CD4-positive, alpha-beta T cell treated with Interferon alpha-2 for 1 hour (primary cell): ENCODE measurements around the gene TUBA3E.
"Not testable (repeated sequence)": the region's sequence is repeated elsewhere in the genome, so short reads cannot be mapped to it uniquely, and the experiment has no call there.

Source experiments
- DNase-seq, 2 donors: peaks; one replicate each; pipeline ENCODE4 v3.0.0-alpha.2; 2020 to 2022

Gene TUBA3E

GRCh38 chr2:130160838-130161705, 37.2 kb downstream of the TUBA3E start:
- not testable (repeated sequence) for DNase-seq

DNA sequence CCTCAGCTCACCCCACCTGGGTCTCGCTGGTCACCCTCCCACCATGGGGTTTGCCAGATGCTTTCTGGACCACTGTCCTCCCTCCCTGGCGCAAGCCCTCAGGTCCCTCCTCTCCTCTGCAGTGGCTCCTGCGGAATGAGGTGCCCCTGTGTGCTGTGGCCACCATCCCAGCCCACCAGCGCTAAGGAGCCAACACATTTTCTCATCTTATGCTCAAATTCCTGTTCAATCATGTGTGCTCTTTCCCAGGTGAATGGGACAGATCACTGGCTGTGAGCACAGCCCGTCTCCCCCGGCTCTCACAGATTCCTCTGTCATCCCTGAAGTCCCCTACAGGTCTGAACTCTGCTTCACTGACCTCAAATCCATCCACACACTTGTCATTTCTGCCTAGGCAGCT, 38.1 kb downstream of the TUBA3E start:
- DNase-seq = no peak

DNA sequence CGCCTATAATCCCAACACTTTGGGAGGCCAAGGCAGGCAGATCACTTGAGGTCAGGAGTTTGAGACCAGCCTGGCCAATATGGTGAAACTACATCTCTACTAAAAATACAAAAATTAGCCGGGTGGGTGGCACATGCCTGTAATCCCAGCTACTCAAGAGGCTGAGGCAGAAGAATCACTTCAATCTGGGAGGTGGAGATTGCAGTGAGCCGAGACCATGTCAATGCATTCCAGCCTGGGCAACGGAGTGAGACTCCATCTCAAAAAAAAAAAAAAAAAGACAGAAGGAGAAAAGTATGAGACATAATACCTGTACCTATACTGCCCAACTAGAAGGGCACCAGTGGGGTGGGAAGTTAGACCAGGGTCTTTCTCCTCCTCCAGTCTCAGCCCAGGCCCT, 38.9 kb downstream of the TUBA3E start:
- DNase-seq = not testable (repeated sequence)

- no peak for DNase-seq
Measured at GRCh38 chr2:130158631-130159030, 39.6 kb downstream of the TUBA3E start.

GRCh38 chr2:130157825-130158514, 40.3 kb downstream of the TUBA3E start:
- peak; percentile 13 to 60 for DNase-seq

- not testable (repeated sequence) for DNase-seq
Measured at GRCh38 chr2:130157354-130157753, 40.9 kb downstream of the TUBA3E start.

DNA sequence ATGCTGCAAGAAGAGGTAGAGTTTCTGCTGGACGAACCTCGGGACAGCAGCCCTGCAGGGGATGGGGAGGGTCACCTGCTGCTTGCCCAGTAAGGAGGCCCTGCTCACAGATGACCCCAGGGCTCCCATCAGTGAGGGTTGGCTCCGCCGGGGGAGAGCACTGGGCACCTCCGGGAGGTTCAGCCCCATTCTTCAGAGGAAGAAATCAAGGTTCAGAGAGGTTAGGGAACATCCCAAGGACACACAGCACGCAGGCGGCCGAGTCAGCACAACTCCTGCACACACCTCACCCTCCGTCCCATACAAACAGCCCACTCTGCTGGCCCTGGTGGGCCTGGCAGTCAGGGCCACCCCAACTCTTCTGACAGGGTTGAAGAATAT, 41.6 kb downstream of the TUBA3E start:
- no peak for DNase-seq

GRCh38 chr2:130155956-130156623, 42.1 kb downstream of the TUBA3E start:
- peak in 1 of 2 donors; percentile 16 for DNase-seq

- DNase-seq = no peak
Measured at GRCh38 chr2:130154773-130155765, 43.2 kb downstream of the TUBA3E start.

- DNase-seq = not testable (repeated sequence)
Measured at GRCh38 chr2:130154423-130154770, 43.8 kb downstream of the TUBA3E start.

DNA sequence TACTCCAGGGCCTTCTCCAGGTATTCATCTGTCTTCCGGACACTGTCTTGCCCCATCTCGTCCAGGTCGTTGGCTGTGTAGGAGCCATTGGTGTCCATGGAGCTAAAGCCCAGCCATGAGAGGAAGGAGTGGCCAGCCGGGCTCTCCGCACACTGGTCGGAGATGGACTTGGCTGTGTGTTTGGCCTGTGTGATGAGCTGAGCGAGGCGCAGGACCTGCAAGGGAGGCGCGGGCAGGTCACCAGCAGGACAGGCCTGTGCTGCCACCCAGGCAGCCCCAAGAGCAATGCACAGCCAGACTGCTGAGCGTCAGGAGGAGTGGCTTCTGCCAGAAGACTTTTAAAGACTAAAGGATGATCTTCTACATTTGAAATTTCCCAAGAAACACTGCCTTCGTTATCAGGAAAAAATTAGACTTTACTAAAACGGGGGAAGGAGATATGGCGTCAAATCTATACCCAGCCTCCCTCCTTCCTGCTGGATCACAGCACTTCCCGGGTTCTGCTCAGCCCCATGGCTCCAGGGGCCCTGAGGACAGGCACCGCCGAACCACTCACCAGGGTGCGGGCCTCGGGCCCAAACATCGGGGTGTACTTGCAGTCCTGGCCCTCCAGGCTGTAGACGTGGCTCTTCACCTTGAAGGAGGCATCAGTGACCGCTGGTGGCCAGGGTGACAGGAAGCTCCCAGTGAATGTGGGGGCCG, 44.4 kb downstream of the TUBA3E start:
- not testable (repeated sequence) for DNase-seq

GRCh38 chr2:130152816-130153595, 45.2 kb downstream of the TUBA3E start:
- DNase-seq = no peak

DNA sequence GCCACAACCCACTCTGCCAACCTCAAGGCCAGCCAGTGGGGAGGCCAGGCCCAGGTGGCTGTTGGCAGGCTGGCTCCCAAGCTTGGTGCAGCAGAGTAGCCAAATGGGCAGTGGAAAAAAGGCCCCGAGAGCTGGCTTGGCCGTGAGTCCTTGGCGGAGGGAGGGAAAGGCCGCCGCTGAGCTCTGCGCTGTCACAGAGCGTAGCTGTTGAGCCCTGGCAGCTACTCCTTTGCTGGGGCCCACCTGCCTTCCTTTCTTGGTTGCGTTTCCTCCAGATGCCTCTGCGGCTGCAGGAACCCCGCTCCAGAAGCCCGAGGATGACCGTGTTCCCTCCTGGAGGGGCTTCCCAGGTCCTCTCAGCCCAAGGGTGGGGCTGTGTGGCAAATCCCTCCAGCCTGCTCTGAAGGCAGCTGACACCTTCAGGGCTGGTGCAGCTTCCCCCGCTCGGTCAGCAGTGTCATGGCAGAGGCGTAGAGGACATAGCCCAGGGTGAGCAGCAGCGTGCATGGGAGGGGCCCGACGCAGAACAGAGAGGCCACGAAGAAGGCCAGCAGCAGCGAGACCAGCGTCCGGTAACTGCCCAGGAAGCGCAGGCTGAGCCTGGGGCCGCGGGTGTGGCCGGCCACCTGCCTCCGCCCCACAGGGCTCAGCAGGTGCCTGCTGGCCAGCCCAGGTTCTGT, 46.0 kb downstream of the TUBA3E start:
- DNase-seq = not testable (repeated sequence)

GRCh38 chr2:130151145-130151512, 47.1 kb downstream of the TUBA3E start:
- DNase-seq = not testable (repeated sequence)

GRCh38 chr2:130150181-130151144, 47.8 kb downstream of the TUBA3E start:
- no peak for DNase-seq

DNA sequence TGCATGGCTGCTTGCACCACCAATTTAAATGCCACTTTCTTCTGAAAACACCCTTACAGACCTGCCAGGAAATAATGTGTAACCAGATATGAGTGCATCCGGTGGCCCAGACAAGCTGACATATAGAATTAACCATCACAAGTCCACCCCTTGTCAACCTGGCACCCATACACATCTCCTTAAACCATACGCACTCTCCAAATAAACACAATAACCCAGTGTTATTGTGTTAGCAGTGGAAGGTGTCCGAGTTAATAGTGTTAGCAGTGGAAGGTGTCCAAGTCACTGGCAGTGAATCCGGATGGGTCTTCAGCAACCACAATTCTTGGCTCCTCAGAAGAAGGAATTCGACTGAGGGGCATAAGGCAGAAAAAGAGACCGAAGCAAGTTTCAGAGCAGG, 49.7 kb downstream of the TUBA3E start:
- DNase-seq = not testable (repeated sequence)

DNA sequence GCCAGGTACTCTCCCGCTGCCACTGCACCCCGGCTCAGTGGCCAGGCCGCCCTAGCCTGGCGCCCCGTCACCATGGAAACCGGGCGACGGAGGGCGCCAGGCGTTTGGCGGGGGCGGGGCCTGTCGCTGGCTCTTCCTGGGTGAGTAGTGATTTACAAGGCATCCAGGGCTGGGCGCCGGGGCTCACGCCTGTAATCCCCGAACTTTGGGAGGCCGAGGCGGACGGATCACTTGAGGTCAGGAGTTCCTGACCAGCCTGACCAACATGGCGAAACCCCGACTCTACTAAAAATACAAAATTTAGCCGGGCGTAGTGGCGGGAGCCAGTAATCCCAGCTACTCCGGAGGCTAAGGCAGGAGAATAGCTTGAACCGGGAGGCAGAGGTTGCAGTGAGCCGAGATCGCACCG, 53.2 kb downstream of the TUBA3E start, which contains the start of gene CCDC74B:
TSS of gene CCDC74B (minus strand) at position 107 of the 409 bp plus-strand sequence. CDS start 116 bp downstream, outside the sequence.
- peak; percentile 63 to 66 for DNase-seq

DNA sequence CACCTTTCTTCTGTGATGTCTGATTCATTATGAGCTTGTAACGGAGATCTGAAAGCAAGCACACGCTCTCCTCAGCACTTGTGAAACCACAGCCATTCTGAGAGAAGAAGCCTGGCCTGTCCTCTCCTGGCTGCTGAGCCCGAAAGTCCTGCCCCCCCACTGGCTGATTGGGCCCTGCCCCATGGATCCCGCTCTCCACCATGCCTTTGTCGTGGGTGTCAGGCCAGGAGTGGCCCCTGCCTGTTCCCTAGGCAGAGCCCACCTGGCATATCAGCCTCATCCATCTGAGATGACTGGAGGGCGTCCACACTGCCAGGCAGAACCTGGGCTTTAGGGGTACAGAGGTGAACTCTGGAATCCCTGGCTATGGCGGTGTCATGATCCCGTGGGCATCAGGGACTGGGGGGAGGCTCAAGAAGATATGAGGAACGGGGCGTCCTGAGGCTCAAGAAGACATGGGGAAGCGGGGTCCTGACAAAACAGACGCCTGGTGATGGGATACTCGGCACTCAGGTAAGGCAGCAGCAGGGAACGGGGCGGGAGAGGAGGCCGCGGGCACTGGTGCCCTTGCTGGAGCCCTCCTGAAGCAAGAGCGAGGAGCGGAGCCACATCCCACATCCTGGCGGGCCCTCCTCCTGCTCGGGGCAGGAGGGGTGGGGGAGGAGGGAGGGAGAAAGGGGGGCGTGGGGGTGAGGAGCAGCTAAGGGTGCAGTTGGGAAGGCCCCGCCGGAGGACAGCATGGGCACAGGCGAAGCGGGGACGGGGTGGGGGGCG, 54.8 kb downstream of the TUBA3E start:
- not testable (repeated sequence) for DNase-seq
